Measurements from ENCODE around the gene TSEN15. TPM values are rescaled to one million over a fixed set of nuclear protein-coding genes. Genes with fewer than 3 reads are reported as not detected.
A peak's percentile ranks its signal among the peaks of the same experiment; 100 is the strongest.

The TSEN15 gene
- total and polyA plus RNA-seq, 2 of the 13 experiments (the other 11 are each of a cell fraction or from before 2014, with no cell fraction given): 25.6 to 35.8 TPM

DNA sequence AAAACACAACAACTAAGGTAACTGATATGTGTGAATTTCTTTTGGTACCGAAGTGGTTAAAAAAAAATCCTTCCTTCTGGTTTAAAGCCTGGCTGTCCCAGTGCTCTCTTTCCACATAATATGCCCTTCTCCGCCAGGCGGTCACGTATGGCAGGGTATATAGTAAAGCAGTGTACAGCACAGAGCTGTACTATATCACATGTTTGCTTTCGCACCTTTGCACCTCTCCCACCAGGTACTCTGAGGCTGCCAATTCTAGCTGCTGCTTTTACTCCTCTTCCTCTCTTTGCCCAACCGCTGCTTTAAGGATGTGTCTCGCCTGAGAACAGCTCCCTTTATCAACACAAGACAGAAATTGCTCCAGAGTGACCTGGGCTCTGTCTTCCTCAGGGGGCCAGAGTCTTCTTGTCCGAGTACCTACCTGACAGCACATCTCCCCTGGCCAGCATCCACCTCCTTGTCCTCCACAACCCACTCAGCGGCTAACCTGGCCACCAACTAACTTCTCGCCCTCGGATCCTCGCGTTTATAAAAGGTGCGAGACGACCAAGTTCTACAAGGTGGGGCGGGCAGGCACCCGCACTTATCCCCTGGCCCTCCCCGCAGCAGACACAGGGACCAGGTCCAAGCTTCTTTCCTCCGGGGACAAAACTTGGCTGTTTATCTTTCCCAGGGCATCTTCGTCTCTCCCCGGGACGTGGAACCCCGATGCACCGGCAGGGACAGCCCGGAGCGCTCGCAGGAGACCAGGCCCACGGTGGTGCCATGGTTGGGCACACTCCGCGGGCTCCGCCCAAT, 15.6 kb upstream of the TSEN15 start (continued):
- TF ChIP-seq THAP9 (CRISPR knock-in tag; IDR thresholded peaks at IDR 0.05; ENCODE audit: borderline replicate concordance): no peak
- TF ChIP-seq ELK4 (CRISPR knock-in tag; IDR thresholded peaks at IDR 0.05; ENCODE audit: borderline replicate concordance): no peak
- no peak for TF ChIP-seq ZNF674 (CRISPR knock-in tag; IDR thresholded peaks at IDR 0.05; ENCODE audit: low read depth)
- peak; percentile 85 for TF ChIP-seq ZNF652 (CRISPR knock-in tag; IDR thresholded peaks at IDR 0.05; ENCODE audit: borderline replicate concordance, low read depth)
- no peak for TF ChIP-seq NBN (conservative IDR thresholded peaks at IDR 0.05)
- no peak for TF ChIP-seq SCMH1 (CRISPR knock-in tag; IDR thresholded peaks at IDR 0.05; ENCODE audit: borderline replicate concordance)
- no peak for TF ChIP-seq NFE2 (CRISPR knock-in tag; IDR thresholded peaks at IDR 0.05)
- no peak; the same call in 1 of the 2 replicates for TF ChIP-seq ZNF564 (CRISPR knock-in tag; IDR thresholded peaks at IDR 0.05)
- TF ChIP-seq ZNF235 (CRISPR knock-in tag; IDR thresholded peaks at IDR 0.05; ENCODE audit: borderline replicate concordance): no peak
- TF ChIP-seq, protein P1, sequence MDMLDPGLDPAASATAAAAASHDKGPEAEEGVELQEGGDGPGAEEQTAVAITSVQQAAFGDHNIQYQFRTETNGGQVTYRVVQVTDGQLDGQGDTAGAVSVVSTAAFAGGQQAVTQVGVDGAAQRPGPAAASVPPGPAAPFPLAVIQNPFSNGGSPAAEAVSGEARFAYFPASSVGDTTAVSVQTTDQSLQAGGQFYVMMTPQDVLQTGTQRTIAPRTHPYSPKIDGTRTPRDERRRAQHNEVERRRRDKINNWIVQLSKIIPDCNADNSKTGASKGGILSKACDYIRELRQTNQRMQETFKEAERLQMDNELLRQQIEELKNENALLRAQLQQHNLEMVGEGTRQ (IDR thresholded peaks at IDR 0.05; ENCODE audit: low read depth, low read length): no peak
- TF ChIP-seq, protein P1 (CRISPR knock-in tag; IDR thresholded peaks at IDR 0.05; ENCODE audit: borderline replicate concordance): no peak
- TF ChIP-seq, protein P2, sequence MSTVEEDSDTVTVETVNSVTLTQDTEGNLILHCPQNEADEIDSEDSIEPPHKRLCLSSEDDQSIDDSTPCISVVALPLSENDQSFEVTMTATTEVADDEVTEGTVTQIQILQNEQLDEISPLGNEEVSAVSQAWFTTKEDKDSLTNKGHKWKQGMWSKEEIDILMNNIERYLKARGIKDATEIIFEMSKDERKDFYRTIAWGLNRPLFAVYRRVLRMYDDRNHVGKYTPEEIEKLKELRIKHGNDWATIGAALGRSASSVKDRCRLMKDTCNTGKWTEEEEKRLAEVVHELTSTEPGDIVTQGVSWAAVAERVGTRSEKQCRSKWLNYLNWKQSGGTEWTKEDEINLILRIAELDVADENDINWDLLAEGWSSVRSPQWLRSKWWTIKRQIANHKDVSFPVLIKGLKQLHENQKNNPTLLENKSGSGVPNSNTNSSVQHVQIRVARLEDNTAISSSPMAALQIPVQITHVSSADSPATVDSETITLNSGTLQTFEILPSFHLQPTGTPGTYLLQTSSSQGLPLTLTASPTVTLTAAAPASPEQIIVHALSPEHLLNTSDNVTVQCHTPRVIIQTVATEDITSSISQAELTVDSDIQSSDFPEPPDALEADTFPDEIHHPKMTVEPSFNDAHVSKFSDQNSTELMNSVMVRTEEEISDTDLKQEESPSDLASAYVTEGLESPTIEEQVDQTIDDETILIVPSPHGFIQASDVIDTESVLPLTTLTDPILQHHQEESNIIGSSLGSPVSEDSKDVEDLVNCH (CRISPR knock-in tag; IDR thresholded peaks at IDR 0.05): 0 out of 2 replicates have a peak, but pooled peaks have one; percentile 43
- TF ChIP-seq IRF1 (CRISPR knock-in tag; IDR thresholded peaks at IDR 0.05; ENCODE audit: low read depth): no peak
- no peak for TF ChIP-seq HNRNPH1 (optimal IDR thresholded peaks at IDR 0.05; ENCODE audit: low read depth, low read length)
- no peak for TF ChIP-seq ZNF382 (CRISPR knock-in tag; IDR thresholded peaks at IDR 0.05; ENCODE audit: borderline replicate concordance)
- TF ChIP-seq XBP1 (CRISPR knock-in tag; IDR thresholded peaks at IDR 0.05): no peak
- TF ChIP-seq, protein P3, sequence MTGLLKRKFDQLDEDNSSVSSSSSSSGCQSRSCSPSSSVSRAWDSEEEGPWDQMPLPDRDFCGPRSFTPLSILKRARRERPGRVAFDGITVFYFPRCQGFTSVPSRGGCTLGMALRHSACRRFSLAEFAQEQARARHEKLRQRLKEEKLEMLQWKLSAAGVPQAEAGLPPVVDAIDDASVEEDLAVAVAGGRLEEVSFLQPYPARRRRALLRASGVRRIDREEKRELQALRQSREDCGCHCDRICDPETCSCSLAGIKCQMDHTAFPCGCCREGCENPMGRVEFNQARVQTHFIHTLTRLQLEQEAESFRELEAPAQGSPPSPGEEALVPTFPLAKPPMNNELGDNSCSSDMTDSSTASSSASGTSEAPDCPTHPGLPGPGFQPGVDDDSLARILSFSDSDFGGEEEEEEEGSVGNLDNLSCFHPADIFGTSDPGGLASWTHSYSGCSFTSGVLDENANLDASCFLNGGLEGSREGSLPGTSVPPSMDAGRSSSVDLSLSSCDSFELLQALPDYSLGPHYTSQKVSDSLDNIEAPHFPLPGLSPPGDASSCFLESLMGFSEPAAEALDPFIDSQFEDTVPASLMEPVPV (CRISPR knock-in tag; IDR thresholded peaks at IDR 0.05): no peak

All from HepG2 (cell line).